ENCODE results near the gene TIRAP.

Gene TIRAP

GRCh38 chr11:126328001-126328390 lies 45.1 kb downstream of the TIRAP start:
- DNase-seq: no peak

- no peak for DNase-seq
Observed at GRCh38 chr11:126328444-126328843, 45.6 kb downstream of the TIRAP start.

GRCh38 chr11:126328938-126329643 lies 46.2 kb downstream of the TIRAP start:
- DNase-seq: no peak

GRCh38 chr11:126329644-126330211 lies 46.8 kb downstream of the TIRAP start:
- no peak for DNase-seq

GRCh38 chr11:126331286-126331685 lies 48.4 kb downstream of the TIRAP start:
- no peak for DNase-seq

- no peak for DNase-seq
Observed at GRCh38 chr11:126332221-126332711, 49.4 kb downstream of the TIRAP start.

GRCh38 chr11:126333142-126333541 lies 50.2 kb downstream of the TIRAP start:
- DNase-seq: no peak

- no peak for DNase-seq
Observed at GRCh38 chr11:126334659-126335462, 52.0 kb downstream of the TIRAP start.

- no peak for DNase-seq
Observed at GRCh38 chr11:126335463-126335760, 52.5 kb downstream of the TIRAP start.

- no peak for DNase-seq
Observed at GRCh38 chr11:126336138-126336541, 53.2 kb downstream of the TIRAP start.

GRCh38 chr11:126336671-126337101 lies 53.8 kb downstream of the TIRAP start:
- DNase-seq: no peak

GRCh38 chr11:126337126-126337473 lies 54.2 kb downstream of the TIRAP start:
- DNase-seq: no peak

GRCh38 chr11:126337474-126338241 lies 54.8 kb downstream of the TIRAP start:
- DNase-seq: no peak

- no peak for DNase-seq
Observed at GRCh38 chr11:126338346-126339055, 55.6 kb downstream of the TIRAP start.

GRCh38 chr11:126339073-126339862 lies 56.4 kb downstream of the TIRAP start:
- no peak for DNase-seq

GRCh38 chr11:126339863-126340434 lies 57.1 kb downstream of the TIRAP start:
- no peak for DNase-seq

GRCh38 chr11:126340960-126341606 lies 58.2 kb downstream of the TIRAP start:
- no peak for DNase-seq

- no peak for DNase-seq
Observed at GRCh38 chr11:126341760-126342161, 58.9 kb downstream of the TIRAP start.

GRCh38 chr11:126343051-126343450 lies 60.2 kb downstream of the TIRAP start:
- no peak for DNase-seq
